HG03575 (cell line): ENCODE measurements around the gene PRKCH.

Experiments used
- ATAC-seq: cut with Tn5 transposase; IDR thresholded peaks from one replicate; pipeline ENCODE4 v1.9.1; 2021; ENCODE audit not compliant: unreplicated experiment, insufficient number of reproducible peaks, low FRiP score; ENCODE audit errors: extremely low read depth

The PRKCH gene

DNA sequence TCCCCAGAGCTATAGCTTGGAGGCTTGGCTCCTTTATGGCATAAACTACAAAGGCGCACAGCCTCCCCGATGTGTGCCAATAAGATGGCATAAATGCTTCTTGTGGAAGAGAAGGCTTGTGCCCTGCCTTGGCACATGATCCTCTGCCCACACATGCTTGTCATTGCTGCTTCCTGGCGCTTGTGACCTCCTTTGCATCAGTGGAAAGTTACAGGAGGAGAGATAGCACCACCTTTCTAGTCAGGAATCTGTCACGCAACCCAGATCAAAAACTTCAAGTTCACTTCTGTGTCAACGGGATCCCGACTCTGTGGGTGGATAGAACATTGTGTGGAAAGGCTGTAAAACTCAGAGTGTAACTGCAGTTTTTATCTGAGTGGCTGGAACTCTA, 190.2 kb downstream of the PRKCH start:
- no peak for ATAC-seq

- ATAC-seq: no peak
Measured at GRCh38 chr14:61512026-61512834, 190.9 kb downstream of the PRKCH start.

GRCh38 chr14:61513986-61514830, 192.8 kb downstream of the PRKCH start:
- no peak for ATAC-seq

DNA sequence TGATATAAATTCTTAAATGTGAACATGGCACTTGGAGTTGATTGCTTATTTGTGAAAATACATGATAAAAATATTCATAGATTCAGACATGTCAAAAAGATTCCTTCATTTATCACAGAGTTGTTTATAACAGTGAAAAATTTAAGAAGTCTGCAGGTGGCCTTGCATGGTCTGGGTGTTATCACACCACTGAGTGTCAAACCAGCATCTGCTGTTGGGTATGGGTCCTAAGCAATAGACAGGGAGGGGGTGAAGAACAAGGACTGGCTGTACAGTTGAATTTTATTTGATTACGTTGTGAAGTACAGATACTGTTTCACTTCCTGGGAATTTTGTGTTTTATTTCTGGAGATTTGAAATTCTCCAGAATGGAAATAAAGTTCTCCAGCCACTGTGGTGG, 193.5 kb downstream of the PRKCH start:
- ATAC-seq: no peak

- ATAC-seq: no peak
Measured at GRCh38 chr14:61515436-61516117, 194.2 kb downstream of the PRKCH start.

- no peak for ATAC-seq
Measured at GRCh38 chr14:61516118-61516743, 194.9 kb downstream of the PRKCH start.

- ATAC-seq: no peak
Measured at GRCh38 chr14:61516964-61517653, 195.7 kb downstream of the PRKCH start.

- no peak for ATAC-seq
Measured at GRCh38 chr14:61517911-61518384, 196.6 kb downstream of the PRKCH start.

DNA sequence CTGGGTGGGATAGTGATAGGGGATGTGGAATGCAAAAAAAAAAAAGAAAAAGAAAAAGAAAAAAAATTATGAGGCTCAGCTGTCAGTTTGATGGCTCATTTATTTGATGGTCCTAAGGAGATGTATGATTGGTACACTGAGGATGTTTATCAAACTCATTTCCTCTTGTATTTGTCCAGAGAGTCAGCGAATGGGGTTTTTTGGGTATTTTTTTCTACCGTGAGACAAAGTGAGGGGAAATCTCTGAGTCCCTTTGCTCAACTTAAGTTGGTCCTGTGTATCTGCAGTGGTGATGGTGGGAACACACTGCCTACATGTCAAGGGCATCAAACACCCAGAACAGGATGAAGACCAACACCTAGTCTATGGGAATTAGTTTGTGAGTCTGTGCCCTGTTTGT, 197.0 kb downstream of the PRKCH start:
- no peak for ATAC-seq

GRCh38 chr14:61519106-61519505, 197.7 kb downstream of the PRKCH start:
- ATAC-seq: no peak

GRCh38 chr14:61519735-61520134, 198.4 kb downstream of the PRKCH start:
- ATAC-seq: no peak

- ATAC-seq: no peak
Measured at GRCh38 chr14:61520576-61520975, 199.2 kb downstream of the PRKCH start.

- no peak for ATAC-seq
Measured at GRCh38 chr14:61521773-61522172, 200.4 kb downstream of the PRKCH start.

GRCh38 chr14:61523751-61524150, 202.4 kb downstream of the PRKCH start:
- no peak for ATAC-seq

DNA sequence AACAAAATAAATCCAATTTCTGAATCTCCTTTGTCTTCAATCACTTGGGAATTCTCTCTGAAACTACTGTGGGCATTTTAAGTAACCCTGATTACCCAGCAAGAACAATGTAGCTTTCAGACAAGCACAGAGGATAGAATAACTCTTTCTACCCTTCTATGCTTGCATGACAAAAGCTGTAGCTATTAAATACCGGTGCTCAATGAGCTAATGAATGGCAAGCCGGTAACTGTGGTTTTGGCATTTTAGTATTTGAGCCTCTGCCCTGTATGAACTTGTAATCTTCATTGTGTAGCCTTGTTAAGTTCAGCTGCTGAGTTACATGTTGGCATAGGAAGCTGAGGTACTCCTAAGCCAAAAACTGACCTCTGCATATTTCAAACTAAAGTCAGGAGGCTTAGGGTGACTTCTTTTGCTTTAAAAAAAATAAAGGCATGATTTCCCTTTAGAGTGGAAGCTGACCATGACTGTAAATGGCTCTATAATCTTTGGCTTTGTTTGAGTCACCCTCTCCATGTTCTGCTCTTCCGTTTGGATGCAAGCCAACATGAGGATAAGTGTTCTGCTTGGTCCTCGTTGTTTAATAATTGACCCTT, 202.9 kb downstream of the PRKCH start:
- ATAC-seq: no peak

GRCh38 chr14:61524936-61525292, 203.5 kb downstream of the PRKCH start:
- no peak for ATAC-seq

- peak; percentile 83 for ATAC-seq
Measured at GRCh38 chr14:61525293-61526011, 204.1 kb downstream of the PRKCH start.
